ENCODE data around the gene UNC5C. TPM values are rescaled to one million over a fixed set of nuclear protein-coding genes. Genes with fewer than 3 reads are reported as not detected.

UNC5C gene
- total RNA-seq, 1 donor from 2014 or later, result 0.97 TPM

GRCh38 chr4:95466791-95467190 lies 82.0 kb downstream of the UNC5C start:
- H3K4me1 Mint-ChIP-seq (ENCODE audit: unreplicated experiment), result no peaks in the 10 kb centered on the region
- H3K36me3 Mint-ChIP-seq (ENCODE audit: low read depth, unreplicated experiment), result no peaks in the 10 kb centered on the region
- H3K9me3 Mint-ChIP-seq (ENCODE audit: unreplicated experiment), result no peaks in the 10 kb centered on the region
- H3K27me3 Mint-ChIP-seq (ENCODE audit: unreplicated experiment), result no peaks in the 10 kb centered on the region
- H3K4me3 Mint-ChIP-seq (ENCODE audit: unreplicated experiment), result no peak overlapping the region
- no peak overlapping the region for H3K27ac Mint-ChIP-seq (ENCODE audit: unreplicated experiment)
- no peak for DNase-seq (ENCODE audit: low spot score)
- TF ChIP-seq CTCF (IDR thresholded peaks at IDR 0.05; ENCODE audit: unreplicated experiment), result no peak

DNA sequence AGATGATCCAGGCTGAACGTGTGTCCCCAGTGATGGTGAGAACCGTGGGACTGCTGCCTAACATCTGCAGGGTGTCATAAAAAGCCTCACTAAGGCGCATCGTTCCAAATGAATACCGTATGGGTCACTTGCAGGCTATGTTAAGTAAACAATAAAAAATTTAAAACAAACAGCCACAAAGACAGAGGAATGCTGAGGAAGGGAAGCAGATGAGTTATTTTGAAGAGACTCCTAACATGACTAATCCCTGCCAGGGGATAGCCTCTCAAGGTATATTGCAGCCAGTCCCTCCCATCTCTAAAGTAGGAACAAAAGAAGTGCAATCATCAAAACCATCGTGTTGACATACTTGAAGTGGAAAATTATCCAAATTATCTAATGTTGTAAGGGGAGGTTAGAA lies 83.8 kb downstream of the UNC5C start:
- Mint-ChIP-seq H3K9me3 (ENCODE audit: unreplicated experiment) (no peaks in the 10 kb centered on the region), H3K36me3 (ENCODE audit: low read depth, unreplicated experiment) (no peaks in the 10 kb centered on the region), H3K4me1 (ENCODE audit: unreplicated experiment) (no peaks in the 10 kb centered on the region), H3K27ac (ENCODE audit: unreplicated experiment) (no peak overlapping the region), H3K27me3 (ENCODE audit: unreplicated experiment) (no peaks in the 10 kb centered on the region), H3K4me3 (ENCODE audit: unreplicated experiment) (no peak overlapping the region)
- no peak for TF ChIP-seq CTCF (IDR thresholded peaks at IDR 0.05; ENCODE audit: unreplicated experiment)
- DNase-seq (ENCODE audit: low spot score), result no peak

DNA sequence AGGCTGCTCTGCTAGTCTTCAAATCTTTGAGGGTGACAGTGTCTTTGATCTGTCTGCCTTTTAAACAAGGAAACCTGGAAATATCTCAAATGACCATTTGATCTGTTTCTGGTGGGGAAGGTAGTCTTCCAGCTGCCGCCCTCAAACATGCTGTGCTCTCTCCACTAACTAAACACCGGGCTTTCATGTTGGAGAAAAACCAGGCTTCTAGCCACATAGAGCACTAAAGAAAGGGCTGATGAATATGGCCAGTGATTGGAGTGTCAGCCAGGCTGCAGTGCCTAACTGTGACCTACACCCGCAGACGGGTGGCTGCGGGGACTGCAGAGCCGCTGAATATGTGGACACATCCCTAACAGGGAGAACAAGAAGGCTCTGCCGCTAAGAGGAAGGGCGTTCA lies 85.9 kb downstream of the UNC5C start:
- Mint-ChIP-seq H3K27ac (ENCODE audit: unreplicated experiment) (no peak overlapping the region), H3K9me3 (ENCODE audit: unreplicated experiment) (no peaks in the 10 kb centered on the region), H3K27me3 (ENCODE audit: unreplicated experiment) (no peaks in the 10 kb centered on the region), H3K36me3 (ENCODE audit: low read depth, unreplicated experiment) (no peaks in the 10 kb centered on the region), H3K4me1 (ENCODE audit: unreplicated experiment) (no peaks in the 10 kb centered on the region), H3K4me3 (ENCODE audit: unreplicated experiment) (no peak overlapping the region)
- no peak for DNase-seq (ENCODE audit: low spot score)
- TF ChIP-seq CTCF (IDR thresholded peaks at IDR 0.05; ENCODE audit: unreplicated experiment), result no peak

DNA sequence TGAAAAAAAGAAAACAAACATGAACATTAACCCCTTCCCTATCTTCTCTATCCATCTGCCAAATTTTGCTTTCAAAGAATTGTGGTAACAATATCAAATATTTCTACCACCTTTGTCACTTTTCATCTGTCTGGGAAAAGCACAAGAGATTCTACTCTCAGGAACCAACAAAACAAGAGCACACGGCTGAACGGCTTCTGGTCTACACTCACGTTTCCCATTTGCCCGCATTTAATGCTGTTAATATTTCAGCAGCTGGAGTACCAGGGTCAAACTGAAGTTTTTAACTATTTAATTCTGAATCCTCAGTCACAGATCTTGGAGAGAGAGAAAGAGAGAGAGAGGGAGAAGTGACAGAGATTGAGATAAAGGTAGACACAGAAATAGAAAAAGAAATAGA lies 91.4 kb downstream of the UNC5C start:
- no peaks in the 10 kb centered on the region for H3K9me3 Mint-ChIP-seq (ENCODE audit: unreplicated experiment)
- H3K27me3 Mint-ChIP-seq (ENCODE audit: unreplicated experiment), result no peaks in the 10 kb centered on the region
- no peak overlapping the region for H3K4me3 Mint-ChIP-seq (ENCODE audit: unreplicated experiment)
- no peak for TF ChIP-seq CTCF (IDR thresholded peaks at IDR 0.05; ENCODE audit: unreplicated experiment)
- H3K27ac Mint-ChIP-seq (ENCODE audit: unreplicated experiment), result no peak overlapping the region
- no peaks in the 10 kb centered on the region for H3K36me3 Mint-ChIP-seq (ENCODE audit: low read depth, unreplicated experiment)
- H3K4me1 Mint-ChIP-seq (ENCODE audit: unreplicated experiment), result peaks cover 3% of the 10 kb centered on the region
- DNase-seq (ENCODE audit: low spot score), result no peak

DNA sequence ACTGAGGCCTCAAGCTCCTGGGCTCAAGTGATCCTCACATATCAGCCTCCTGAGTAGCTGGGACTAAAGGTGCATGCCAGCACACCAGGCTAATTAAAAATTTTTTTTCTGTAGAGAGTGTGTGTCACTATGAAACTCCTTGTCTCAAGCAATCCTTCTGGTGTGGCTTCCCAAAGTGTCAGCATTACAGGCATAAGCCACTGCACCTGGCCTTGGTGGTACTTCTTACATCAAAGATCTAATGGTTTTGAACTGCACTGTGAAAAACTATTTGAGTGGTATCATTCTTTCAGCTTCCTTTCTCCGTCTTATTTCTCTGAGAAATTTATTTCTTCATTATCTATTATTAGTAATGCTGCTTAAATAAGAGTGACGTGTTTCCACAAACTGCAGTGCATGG lies 98.5 kb downstream of the UNC5C start:
- H3K27me3 Mint-ChIP-seq (ENCODE audit: unreplicated experiment), result peaks cover 1% of the 10 kb centered on the region
- no peaks in the 10 kb centered on the region for H3K36me3 Mint-ChIP-seq (ENCODE audit: low read depth, unreplicated experiment)
- DNase-seq (ENCODE audit: low spot score), result no peak
- H3K4me3 Mint-ChIP-seq (ENCODE audit: unreplicated experiment), result no peak overlapping the region
- no peak overlapping the region for H3K27ac Mint-ChIP-seq (ENCODE audit: unreplicated experiment)
- no peak for TF ChIP-seq CTCF (IDR thresholded peaks at IDR 0.05; ENCODE audit: unreplicated experiment)
- no peaks in the 10 kb centered on the region for H3K9me3 Mint-ChIP-seq (ENCODE audit: unreplicated experiment)
- H3K4me1 Mint-ChIP-seq (ENCODE audit: unreplicated experiment), result peaks cover 8% of the 10 kb centered on the region
